ENCODE measurements around the gene TMEM204.

DNA sequence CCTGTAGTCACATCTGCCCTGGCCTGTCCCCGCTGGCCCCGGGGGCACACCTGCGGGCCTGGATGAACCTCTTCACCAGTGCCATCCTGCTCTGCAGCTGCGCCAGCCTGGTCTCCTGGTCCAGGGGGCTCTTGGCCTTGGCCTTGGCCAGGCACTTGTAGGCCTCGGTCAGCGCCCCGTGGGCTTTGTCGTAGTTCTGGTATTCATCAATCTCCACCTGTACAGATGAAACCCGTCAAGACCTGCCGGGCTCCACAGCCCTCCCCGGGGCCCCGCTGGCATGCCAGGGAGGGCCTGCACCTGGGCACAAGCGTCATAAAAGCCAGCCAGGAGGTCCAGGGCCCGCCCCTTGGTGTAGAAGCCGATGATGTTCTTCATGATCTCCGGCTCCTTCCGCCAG is 13.6 kb upstream of the TMEM204 start:
- TF ChIP-seq, protein P1, sequence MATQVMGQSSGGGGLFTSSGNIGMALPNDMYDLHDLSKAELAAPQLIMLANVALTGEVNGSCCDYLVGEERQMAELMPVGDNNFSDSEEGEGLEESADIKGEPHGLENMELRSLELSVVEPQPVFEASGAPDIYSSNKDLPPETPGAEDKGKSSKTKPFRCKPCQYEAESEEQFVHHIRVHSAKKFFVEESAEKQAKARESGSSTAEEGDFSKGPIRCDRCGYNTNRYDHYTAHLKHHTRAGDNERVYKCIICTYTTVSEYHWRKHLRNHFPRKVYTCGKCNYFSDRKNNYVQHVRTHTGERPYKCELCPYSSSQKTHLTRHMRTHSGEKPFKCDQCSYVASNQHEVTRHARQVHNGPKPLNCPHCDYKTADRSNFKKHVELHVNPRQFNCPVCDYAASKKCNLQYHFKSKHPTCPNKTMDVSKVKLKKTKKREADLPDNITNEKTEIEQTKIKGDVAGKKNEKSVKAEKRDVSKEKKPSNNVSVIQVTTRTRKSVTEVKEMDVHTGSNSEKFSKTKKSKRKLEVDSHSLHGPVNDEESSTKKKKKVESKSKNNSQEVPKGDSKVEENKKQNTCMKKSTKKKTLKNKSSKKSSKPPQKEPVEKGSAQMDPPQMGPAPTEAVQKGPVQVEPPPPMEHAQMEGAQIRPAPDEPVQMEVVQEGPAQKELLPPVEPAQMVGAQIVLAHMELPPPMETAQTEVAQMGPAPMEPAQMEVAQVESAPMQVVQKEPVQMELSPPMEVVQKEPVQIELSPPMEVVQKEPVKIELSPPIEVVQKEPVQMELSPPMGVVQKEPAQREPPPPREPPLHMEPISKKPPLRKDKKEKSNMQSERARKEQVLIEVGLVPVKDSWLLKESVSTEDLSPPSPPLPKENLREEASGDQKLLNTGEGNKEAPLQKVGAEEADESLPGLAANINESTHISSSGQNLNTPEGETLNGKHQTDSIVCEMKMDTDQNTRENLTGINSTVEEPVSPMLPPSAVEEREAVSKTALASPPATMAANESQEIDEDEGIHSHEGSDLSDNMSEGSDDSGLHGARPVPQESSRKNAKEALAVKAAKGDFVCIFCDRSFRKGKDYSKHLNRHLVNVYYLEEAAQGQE (IDR thresholded peaks at IDR 0.05; ENCODE audit: insufficient read depth in 1 of 2, low read depth in 2 of 2, low read length in 2 of 2) = no peak
- no peak for TF ChIP-seq TAF1 (IDR thresholded peaks at IDR 0.05; ENCODE audit: borderline replicate concordance, insufficient read depth, low read length)

Data from PFSK-1 (cell line).